NCI-H446 treated with DMSO at 0.1 percent for 48 hours (cell line): Measurements from ENCODE around the gene CENPM.

Experiments
- DNase-seq: peaks from one replicate; lab custom pipeline; 2025; lab: John Stamatoyannopoulos, UW

CENPM gene

GRCh38 chr22:41946629-41947423 lies at the start of gene CENPM:
Gene CENPM, minus strand, starts transcription at chr22:41947152. Its CDS starts 76 bp downstream, at chr22:41947076.
- DNase-seq = peak; percentile 95

GRCh38 chr22:41995211-41995610 lies 48.3 kb upstream of the CENPM start:
- no peak for DNase-seq

GRCh38 chr22:41992496-41992895 lies 45.5 kb upstream of the CENPM start:
- no peak for DNase-seq

GRCh38 chr22:41991111-41991510 lies 44.2 kb upstream of the CENPM start:
- no peak for DNase-seq

GRCh38 chr22:41989246-41989645 lies 42.3 kb upstream of the CENPM start:
- DNase-seq = no peak

GRCh38 chr22:41987276-41987675 lies 40.3 kb upstream of the CENPM start:
- no peak for DNase-seq

GRCh38 chr22:41983513-41984405 lies 36.8 kb upstream of the CENPM start:
- no peak for DNase-seq

- no peak for DNase-seq
These were observed 35.9 kb upstream of the CENPM start for GRCh38 chr22:41982865-41983264.

GRCh38 chr22:41979423-41980250 lies 32.7 kb upstream of the CENPM start:
- peak; percentile 48 for DNase-seq

- no peak for DNase-seq
These were observed 31.8 kb upstream of the CENPM start for GRCh38 chr22:41978732-41979131.

- DNase-seq = no peak
These were observed 30.1 kb upstream of the CENPM start for GRCh38 chr22:41976961-41977566.

GRCh38 chr22:41976070-41976901 lies 29.3 kb upstream of the CENPM start:
- DNase-seq = no peak

- DNase-seq = no peak
These were observed 28.5 kb upstream of the CENPM start for GRCh38 chr22:41975299-41976069.

- no peak for DNase-seq
These were observed 27.8 kb upstream of the CENPM start for GRCh38 chr22:41974691-41975290.

GRCh38 chr22:41971431-41971830 lies 24.5 kb upstream of the CENPM start:
- no peak for DNase-seq

GRCh38 chr22:41970601-41971000 lies 23.6 kb upstream of the CENPM start:
- DNase-seq = no peak

GRCh38 chr22:41969110-41969646 lies 22.2 kb upstream of the CENPM start, which contains the start of gene SEPTIN3:
Gene SEPTIN3, plus strand, starts transcription at chr22:41969443. Its CDS starts 2,050 bp downstream, at chr22:41971493.
- DNase-seq = no peak

GRCh38 chr22:41968601-41969000 lies 21.6 kb upstream of the CENPM start:
- no peak for DNase-seq

- peak; percentile 39 for DNase-seq
These were observed 19.8 kb upstream of the CENPM start for GRCh38 chr22:41966607-41967240.
